Fibroblast of lung (primary cell): ENCODE results near the gene NUP98.

Source experiments
- CTCF ChIP-seq, 2 donors: IDR thresholded peaks in 1 of 2; conservative IDR thresholded peaks in 1 of 2; 1 replicate in 1 of 2; 2 replicates in 1 of 2; pipeline ENCODE4 v1.5.1; 2011 to 2012; ENCODE audit warnings: low read length in 2 of 2, control low read depth in 1 of 2, inconsistent platforms in 1 of 2, low read depth in 1 of 2, mild to moderate bottlenecking in 1 of 2
- EZH2 ChIP-seq: IDR thresholded peaks from 2 replicates; pipeline ENCODE4 v1.5.1; 2012; ENCODE audit warnings: low read length, control low read depth, mild to moderate bottlenecking; ENCODE audit errors: missing control alignments

GRCh38 chr11:3835751-3836150, 38.4 kb upstream of the NUP98 start:
- TF ChIP-seq CTCF (conservative IDR thresholded peaks at IDR 0.05 in 1 of 2, IDR thresholded peaks at IDR 0.05 in 1 of 2; ENCODE audit: low read depth in 1 of 2, low read length in 2 of 2) (no peak), EZH2 (no peak)
